GM18868 (cell line): ENCODE measurements around the gene GRM3.

Experiments
- ATAC-seq: cut with Tn5 transposase; IDR thresholded peaks from one replicate; pipeline ENCODE4 v1.9.1; 2021; ENCODE audit warnings: mild to moderate bottlenecking, moderate library complexity; ENCODE audit not compliant: unreplicated experiment

GRM3 gene

GRCh38 chr7:86784765-86785164 lies 141.1 kb downstream of the GRM3 start:
- ATAC-seq: no peak

- ATAC-seq: peak; percentile 84
Observed at GRCh38 chr7:86785641-86786040, 141.9 kb downstream of the GRM3 start.

GRCh38 chr7:86786376-86786775 lies 142.7 kb downstream of the GRM3 start:
- no peak for ATAC-seq

GRCh38 chr7:86788948-86789347 lies 145.2 kb downstream of the GRM3 start:
- peak; percentile 50 for ATAC-seq

- ATAC-seq: peak; percentile 66
Observed at GRCh38 chr7:86790383-86790782, 146.7 kb downstream of the GRM3 start.

- no peak for ATAC-seq
Observed at GRCh38 chr7:86792260-86792659, 148.6 kb downstream of the GRM3 start.

- no peak for ATAC-seq
Observed at GRCh38 chr7:86793136-86793535, 149.4 kb downstream of the GRM3 start.

- ATAC-seq: peak; percentile 70
Observed at GRCh38 chr7:86814661-86815379, 171.1 kb downstream of the GRM3 start.

GRCh38 chr7:86815556-86815955 lies 171.8 kb downstream of the GRM3 start:
- ATAC-seq: no peak

- no peak for ATAC-seq
Observed at GRCh38 chr7:86818903-86819302, 175.2 kb downstream of the GRM3 start.

GRCh38 chr7:86823769-86824168 lies 180.1 kb downstream of the GRM3 start:
- no peak for ATAC-seq

GRCh38 chr7:86825264-86825663 lies 181.6 kb downstream of the GRM3 start:
- ATAC-seq: no peak

GRCh38 chr7:86826948-86827347 lies 183.2 kb downstream of the GRM3 start:
- no peak for ATAC-seq

- ATAC-seq: no peak
Observed at GRCh38 chr7:86833360-86833759, 189.7 kb downstream of the GRM3 start.

- no peak for ATAC-seq
Observed at GRCh38 chr7:86837235-86837634, 193.5 kb downstream of the GRM3 start.

- ATAC-seq: peak; percentile 83
Observed at GRCh38 chr7:86844608-86845007, 200.9 kb downstream of the GRM3 start.

- ATAC-seq: no peak
Observed at GRCh38 chr7:86846494-86847190, 202.9 kb downstream of the GRM3 start.

GRCh38 chr7:86848226-86848625 lies 204.5 kb downstream of the GRM3 start:
- no peak for ATAC-seq

- no peak for ATAC-seq
Observed at GRCh38 chr7:86851566-86851965, 207.9 kb downstream of the GRM3 start.

- peak; percentile 78 for ATAC-seq
Observed at GRCh38 chr7:86863452-86863851, 219.7 kb downstream of the GRM3 start.

GRCh38 chr7:86867163-86867762 lies 223.6 kb downstream of the GRM3 start:
- ATAC-seq: no peak

- ATAC-seq: no peak
Observed at GRCh38 chr7:86876146-86876545, 232.4 kb downstream of the GRM3 start.
